PFSK-1 (cell line): ENCODE measurements around the gene FCSK.

Experiments used
- FOXP2 ChIP-seq: optimal IDR thresholded peaks from 2 replicates; pipeline ENCODE3; 2011; ENCODE audit warnings: borderline replicate concordance, control low read depth, inconsistent platforms; ENCODE audit not compliant: insufficient read depth; ENCODE audit errors: extremely low read length, extremely low read depth
- POLR2AphosphoS5 ChIP-seq: IDR thresholded peaks from 2 replicates; pipeline ENCODE4 v1.6.1; 2012; ENCODE audit warnings: low read depth, mild to moderate bottlenecking, control low read depth, low read length, moderate library complexity
- REST ChIP-seq, 2 experiments: IDR thresholded peaks; 2 replicates each; pipeline versions ENCODE4 v1.6.1 to v1.8.0; 2011 to 2012; ENCODE audit warnings: low read depth in 2 of 2, low read length in 2 of 2, control low read depth in 1 of 2, inconsistent platforms in 1 of 2, mild to moderate bottlenecking in 1 of 2, moderate library complexity in 1 of 2; ENCODE audit not compliant: insufficient read depth in 1 of 2
- TAF1 ChIP-seq: IDR thresholded peaks from 2 replicates; pipeline ENCODE4 v1.6.1; 2012; ENCODE audit warnings: low read length, control low read depth, borderline replicate concordance; ENCODE audit not compliant: insufficient read depth

DNA sequence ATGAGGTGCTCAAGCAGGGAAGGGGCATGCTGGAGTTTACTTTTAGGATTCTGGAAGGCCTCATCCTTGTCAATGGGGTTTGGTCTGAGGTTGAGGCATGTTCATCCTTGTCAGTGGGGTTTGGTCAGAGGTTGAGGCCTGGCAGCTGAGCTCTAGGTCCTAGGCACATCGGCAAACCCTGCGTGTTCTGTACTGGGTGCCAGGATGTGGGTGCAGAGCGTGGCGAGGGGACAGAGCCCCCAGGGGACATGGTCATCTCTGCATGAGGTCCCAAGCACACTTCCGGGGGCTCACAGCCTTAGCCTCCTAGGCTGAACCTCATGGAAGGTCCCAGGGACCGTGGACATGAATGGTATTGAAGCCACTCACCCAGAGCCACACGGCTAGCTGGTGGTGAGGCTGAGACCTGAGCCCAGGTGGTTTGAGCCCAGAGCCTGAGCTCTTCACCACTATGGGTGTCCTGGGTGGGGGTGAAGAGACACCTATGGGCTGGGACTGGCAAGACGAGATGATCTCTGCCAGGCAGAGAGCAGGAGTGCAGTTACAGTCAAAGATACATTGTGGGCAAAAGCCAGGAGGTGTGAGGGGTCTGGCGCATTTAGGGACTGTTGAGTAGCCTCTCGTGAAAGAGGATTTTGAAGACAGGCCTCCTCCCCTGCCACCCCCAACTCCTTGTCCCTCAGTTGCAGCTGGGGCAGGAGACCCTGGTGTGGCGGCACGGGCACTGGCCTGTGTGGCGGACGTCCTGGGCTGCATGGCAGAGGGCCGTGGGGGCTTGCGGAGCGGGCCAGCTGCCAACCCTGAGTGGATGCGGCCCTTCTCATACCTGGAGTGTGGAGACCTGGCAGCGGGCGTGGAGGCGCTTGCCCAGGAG lies 19.3 kb downstream of the FCSK start:
- TF ChIP-seq REST (IDR thresholded peaks at IDR 0.05; ENCODE audit: insufficient read depth in 1 of 2, low read depth in 2 of 2, low read length in 2 of 2) = no peak
- TF ChIP-seq POLR2AphosphoS5 = no peak
- TF ChIP-seq TAF1 = no peak
- TF ChIP-seq FOXP2 = no peak
